COR-L47 (cell line): ENCODE data around the gene PRCC.

Source experiments
- DNase-seq: peaks from one replicate; lab custom pipeline; 2025; lab: John Stamatoyannopoulos, UW

The PRCC gene, protein sequence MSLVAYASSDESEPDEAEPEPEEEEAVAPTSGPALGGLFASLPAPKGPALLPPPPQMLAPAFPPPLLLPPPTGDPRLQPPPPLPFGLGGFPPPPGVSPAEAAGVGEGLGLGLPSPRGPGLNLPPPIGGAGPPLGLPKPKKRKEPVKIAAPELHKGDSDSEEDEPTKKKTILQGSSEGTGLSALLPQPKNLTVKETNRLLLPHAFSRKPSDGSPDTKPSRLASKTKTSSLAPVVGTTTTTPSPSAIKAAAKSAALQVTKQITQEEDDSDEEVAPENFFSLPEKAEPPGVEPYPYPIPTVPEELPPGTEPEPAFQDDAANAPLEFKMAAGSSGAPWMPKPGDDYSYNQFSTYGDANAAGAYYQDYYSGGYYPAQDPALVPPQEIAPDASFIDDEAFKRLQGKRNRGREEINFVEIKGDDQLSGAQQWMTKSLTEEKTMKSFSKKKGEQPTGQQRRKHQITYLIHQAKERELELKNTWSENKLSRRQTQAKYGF

DNA sequence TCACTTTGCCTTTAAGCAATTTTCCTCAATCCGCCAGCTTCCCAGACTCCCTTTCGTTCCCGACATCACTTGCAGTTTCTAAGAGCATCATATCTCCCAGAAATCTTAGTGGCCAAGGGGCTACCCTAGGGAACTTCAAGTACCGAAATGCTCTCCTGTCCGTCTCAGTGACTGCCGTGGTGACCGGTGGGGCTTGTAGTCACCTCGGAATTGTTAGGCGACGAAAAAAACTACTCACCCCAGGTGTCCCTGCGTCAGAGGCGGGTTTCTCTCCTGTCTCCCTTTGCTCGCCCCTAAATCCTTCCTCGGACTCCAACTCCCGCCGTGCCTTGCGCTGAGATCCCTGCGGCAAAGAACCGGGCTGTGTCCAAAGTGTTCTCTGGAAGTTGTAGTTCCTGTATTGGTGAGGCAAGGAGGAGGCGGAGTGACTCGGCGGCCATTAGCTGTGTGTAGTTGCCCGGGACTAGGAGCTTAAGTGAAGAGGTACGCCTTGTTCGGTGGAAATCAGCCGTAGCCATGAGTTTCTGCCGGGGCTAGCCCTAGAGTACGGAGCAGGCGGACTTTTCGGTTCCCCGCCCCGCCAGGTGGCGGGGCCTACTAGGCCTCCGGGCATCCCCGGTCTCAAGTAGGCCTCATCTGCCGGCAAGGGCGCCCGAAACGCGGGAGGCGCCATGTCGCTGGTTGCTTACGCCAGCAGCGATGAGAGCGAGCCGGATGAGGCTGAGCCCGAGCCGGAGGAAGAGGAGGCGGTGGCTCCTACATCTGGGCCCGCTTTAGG is at the start of gene PRCC:
Gene PRCC, plus strand, starts transcription at position 435 of the 778 bp plus-strand sequence. Its CDS starts 237 bp downstream, at position 672.
- peak; percentile 99 for DNase-seq

DNA sequence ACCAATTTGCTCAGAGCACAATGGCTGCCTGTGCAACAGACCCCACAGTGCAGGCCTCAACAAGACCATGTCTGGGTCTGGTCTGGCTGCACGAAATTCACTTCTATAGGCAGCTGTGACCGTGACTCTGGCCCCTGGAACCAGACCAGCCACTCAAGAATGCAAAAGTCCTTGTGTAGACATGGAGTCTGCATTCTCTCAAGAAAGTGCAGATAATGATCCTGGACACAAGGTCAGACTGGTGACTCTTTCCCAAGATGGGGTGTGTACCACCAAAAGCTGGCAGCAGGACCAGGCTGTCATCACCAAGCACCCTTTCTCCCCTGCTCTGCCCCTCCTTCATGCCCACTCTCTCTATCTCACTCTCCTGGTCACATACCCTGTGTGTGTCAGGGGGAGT is 46.2 kb upstream of the PRCC start:
- no peak for DNase-seq

DNA sequence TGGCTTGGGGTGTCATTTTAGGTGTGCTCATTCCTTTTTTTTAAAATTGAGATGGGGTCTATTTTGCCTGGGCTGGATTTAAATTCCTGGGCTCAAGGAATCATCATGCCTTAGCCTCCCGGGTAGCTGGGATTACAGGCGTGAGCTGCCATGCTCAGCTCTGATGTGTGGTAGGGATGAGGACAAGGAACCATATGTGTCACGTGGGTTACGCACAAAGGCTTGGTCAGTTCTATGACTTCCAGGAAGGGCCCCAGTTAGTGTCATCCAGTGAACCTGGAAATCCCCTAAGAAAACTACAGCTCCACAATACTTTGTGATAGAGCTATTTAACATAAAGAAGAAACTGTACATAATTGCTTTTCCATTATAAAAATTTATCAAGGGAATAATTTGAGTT is 45.8 kb upstream of the PRCC start:
- no peak for DNase-seq

DNA sequence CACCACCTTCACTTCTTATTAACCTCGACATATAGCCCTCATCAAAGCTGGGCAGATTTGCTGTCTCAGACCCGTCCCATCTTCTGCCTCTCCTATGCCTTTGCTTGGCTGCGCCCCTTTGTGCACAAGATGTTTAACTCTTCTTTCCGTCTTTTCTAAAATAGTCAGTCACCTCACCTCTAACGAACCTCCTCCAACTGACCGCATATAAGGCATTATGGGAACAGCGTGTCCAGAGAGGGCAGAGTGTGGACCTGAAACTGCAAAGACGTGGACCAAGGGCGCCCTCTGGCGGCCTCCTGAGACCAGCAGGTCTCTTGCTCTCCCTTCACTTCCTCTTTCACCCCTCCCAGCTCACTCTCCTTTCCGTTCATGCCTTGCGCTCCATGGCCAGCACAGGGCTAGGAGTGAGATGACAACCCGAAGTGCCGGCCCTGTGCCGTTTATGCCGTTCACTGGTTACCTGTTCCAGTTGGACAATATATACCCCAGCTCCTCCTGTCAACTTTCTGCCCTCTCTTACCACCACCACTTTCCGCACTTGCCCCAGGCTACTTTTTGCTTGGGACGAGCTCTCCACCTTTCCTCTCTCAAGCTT is 41.6 kb upstream of the PRCC start:
- DNase-seq: peak; percentile 79

DNA sequence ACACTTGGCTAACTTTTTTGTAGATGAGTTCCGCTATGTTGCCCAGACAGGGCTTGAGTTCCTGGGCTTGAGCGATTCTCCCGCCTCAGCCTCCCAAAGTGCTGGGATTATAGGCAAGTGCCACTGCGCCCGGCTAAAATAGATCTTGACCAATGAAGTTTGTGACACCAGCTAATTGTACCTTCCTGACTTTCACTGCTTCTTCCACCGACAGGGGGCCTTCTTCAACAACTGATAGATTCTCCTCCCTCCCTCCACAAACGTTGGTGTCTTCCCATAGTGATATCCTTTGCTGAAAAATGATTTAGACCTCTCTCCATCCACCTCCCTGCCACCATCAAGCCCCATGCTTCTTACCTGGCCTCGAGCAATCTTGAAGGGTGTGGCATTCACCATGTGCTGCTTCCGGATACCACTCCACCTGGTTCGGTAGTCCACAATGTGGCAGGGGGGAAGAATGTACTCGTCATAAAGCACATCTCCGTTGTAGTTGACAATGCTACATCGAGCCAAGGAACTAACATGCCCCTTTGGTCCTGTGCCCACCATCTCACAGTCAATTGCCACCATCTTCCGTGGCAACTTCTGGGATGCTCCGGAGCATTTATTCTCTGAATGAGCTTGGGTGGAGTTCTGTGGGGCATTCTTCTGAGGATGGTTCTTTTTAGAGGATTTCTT is 40.6 kb upstream of the PRCC start:
- DNase-seq: peak; percentile 43

DNA sequence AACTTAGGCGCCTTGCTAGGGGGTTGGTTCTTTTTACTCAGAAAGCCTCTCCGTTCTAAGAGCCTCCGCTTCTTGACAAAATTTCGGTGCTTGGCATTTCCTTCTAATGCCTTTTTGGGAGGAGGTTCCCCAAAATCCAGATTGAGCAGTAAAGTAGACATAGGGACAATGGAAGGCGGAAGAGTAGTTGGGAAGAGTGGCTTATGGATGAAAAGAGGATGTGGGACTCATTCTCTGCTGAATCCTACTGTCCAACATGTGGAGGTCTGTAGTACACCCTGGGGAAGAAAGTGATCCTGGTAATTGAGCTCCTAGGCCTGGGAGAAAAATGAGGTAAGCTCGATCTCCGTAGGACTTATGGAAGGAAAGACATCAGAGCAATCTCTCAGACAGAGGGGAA is 39.8 kb upstream of the PRCC start:
- no peak for DNase-seq

DNA sequence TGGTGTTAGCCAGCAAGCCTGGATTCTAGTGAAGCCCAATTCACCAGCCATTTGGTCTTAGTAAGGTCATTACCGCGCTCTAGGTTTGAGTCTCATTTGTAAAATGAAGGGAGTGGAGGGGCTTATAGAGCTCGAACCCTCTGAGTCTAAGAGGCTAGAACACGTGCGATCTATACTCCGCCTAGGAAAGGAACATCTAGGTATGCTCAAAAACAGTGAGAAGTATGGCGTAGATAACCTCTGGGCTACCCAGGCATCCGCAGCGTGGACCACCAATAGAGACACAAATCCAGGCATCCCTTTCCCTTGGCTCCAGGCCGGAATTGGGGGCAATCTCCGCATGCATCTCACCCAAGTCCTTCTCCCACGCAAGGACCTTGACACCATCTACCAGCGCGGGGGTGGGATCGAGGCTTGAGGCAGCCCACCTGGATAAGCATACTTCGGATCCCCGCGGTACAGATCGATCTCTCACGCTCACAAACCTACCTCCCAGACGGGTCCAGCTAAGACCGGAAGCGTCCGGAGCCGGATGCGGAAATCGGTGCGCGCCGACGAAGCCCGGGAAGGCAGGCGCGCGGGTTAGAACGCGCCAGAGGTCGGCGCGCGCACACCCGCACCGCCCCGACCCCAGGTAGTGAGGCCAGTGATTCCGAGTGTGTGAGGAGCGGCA is 39.3 kb upstream of the PRCC start, which contains the start of gene METTL25B:
Gene METTL25B, plus strand, starts transcription at position 544 of the 673 bp plus-strand sequence. CDS start 636 bp downstream, outside the sequence.
- DNase-seq: peak; percentile 82

DNA sequence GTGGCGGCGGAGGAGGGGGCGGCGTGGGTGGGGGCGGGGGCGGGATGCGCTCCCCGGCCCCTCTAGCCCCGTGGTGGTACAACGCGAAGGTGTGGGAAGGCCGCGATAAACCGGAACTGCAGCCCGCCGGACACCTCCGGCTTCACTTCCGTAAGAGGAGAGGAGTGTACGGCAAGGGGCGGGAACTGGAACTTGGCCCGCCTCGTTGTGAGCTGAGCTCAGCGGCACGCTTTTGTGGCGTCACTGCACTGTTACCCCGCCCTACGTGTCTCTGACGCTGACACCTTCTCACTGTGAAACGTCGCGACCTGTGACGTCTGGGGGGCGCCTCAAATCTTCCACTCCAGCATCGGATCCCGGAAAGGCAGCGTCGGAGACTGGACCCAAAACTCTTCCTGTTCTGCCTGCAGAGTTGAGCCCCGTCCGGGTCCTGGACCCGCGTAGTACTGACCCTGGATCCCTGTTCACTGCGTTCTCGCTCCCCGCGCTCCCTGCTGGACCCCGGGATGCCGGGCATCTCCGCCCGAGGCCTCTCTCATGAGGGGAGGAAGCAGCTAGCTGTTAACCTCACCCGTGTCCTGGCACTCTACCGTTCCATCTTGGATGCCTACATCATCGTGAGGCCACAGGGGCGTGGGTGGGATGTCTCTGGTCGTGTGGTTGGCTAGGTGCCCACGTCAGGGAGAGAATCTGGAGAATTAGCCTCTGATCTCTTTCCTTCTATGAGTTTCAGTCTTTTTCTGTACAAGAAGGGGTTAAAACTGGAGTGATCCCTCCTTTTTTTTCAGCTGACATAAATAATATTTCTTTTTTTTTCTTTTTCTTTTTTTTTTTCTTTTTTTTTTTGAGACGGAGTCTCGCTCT is 38.5 kb upstream of the PRCC start, which contains the start of gene ISG20L2:
Gene ISG20L2, minus strand, starts transcription at position 168 of the 864 bp plus-strand sequence. CDS start 1,114 bp downstream, outside the sequence.
- peak; percentile 96 for DNase-seq

DNA sequence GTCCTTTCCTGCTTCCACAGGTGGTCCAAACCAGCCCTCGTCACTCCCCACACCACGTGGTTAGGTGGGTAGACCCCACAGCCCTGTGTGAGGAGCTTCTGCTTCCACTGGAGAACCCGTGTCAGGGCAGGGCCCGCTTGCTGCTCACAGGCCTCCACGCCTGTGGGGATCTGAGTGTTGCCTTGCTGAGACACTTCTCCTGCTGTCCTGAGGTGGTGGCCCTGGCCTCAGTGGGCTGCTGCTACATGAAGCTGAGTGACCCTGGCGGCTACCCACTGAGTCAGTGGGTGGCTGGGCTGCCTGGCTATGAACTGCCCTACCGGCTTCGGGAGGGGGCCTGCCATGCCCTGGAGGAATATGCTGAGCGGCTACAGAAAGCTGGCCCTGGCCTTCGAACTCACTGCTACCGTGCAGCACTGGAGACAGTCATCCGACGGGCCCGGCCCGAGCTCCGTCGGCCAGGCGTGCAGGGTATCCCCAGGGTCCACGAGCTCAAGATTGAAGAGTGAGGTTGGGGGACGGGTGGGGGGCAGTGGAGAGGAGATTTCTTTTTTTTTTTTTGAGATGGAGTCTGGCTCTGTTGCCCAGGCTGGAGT is 33.2 kb upstream of the PRCC start:
- no peak for DNase-seq

DNA sequence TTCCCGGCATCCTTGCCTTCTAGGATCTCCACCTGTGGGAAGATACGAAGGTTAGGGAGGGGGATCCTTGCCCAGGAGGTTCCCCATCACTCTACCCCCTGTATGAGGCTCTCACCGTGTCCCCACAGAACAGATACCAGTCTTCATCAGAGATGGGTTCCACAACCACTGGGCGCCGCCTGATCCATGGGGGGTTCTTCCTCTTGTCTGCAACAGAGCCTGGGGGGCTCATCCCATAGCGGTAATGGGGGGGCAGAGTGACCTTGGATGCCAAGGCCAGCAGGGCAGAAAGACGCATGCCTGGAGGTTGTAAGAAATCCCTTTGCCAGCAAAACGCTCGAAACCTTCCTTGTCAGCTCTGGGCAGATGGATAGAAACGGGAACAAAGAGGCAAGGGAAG is 28.9 kb upstream of the PRCC start:
- DNase-seq: no peak

DNA sequence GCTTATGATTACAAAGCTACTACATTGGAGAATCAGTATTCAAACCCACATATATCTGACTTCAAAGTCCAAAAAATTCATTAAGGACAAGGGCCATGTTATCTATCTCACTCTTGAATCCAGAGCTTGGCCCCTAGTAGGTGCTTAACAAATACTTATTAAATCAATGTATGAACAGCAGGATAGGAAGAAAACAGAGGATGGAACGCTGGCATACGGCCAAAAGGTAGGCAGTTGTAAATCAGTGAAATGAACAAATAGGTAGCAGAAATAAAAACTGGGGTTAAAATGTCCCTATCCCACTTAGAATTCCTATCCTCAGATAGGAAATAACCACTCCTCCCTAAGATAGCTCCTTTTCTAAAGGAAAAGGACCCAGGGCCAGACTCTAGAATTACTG is 28.4 kb upstream of the PRCC start:
- DNase-seq: no peak

DNA sequence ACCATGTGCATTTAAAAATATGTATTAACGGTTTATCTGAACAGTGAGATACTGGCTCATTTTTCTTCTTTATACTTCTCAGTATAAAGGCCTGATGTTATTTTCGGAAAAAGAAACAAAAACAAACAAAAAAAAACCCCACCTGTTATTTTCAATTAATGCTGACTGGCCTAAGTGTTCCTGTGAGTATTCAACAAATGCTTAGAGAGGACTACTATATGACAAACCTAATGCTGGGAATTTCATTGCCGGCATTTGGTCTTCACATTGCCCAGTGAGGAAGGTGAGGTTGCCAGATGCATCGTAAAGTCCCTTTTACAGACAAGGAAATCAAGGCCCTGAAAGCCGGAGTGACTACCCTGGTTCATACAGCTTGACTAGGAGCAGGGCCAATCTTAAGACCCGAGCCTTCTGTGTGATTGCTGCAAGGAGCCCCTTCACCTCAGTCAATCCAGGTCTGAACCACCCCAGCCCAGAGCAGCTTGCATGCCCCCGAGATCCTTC is 27.0 kb upstream of the PRCC start:
- no peak for DNase-seq

DNA sequence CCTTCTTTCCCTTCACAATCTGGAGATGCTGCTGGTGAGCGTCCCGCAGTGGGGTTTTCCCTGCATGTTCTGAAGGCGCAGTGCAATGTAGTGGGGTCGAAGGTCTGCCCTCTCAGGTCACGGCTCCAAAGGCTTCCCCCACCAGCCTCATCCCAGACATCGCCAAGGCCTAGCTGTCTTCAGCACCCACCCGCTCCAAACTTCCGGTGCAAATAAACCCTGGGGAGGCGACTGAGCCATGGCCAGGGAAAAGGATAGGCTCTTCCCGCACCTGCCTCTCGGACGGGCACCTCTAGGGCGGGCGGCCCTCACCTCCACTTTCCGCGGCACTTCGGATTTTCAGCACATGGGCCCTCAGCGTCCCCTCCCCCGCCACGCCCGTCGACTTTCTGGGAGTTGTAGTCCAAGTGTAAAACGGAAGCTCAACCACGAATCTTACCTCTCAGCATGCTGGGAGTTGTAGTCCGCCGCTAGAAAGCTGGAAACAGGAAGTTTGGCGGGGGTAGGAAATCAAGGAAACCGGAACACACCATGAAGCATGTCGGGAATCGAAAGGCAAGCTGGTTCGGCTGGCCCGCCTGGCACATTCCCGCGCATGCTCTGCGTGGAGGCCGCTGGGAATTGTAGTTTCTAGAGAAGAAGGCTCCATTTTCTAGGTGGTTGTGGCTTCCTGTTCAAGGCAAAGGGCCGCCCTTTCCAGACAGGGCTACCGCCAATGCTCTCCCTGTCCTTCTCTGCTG is 26.4 kb upstream of the PRCC start, which contains the start of gene MRPL24:
Gene MRPL24, minus strand, starts transcription at position 348 of the 740 bp plus-strand sequence. CDS start 2,384 bp downstream, outside the sequence.
- peak; percentile 99 for DNase-seq

DNA sequence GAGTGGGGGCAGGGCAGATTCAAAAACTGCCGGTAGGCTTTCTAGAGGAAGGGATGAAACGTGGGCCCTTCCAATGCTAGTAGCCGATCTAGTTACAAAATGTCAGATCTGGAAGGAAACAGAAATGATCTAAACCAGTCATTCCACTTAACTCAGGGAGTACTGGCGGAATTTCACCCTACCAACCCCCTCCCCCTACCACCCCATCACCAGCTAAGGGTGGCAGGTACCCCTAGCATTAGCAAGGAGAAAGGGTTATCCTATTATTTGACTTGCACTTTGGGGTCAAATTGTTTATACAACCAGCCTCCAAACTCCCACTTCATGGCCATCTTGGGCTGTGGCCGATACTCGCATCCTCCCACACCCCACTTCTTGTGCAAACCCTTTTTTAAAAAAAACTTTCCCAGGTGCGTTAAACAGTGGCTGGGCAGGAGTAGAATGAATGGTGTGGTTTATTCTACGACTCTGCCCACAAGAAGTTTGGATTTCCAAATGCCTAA is 25.8 kb upstream of the PRCC start:
- no peak for DNase-seq

DNA sequence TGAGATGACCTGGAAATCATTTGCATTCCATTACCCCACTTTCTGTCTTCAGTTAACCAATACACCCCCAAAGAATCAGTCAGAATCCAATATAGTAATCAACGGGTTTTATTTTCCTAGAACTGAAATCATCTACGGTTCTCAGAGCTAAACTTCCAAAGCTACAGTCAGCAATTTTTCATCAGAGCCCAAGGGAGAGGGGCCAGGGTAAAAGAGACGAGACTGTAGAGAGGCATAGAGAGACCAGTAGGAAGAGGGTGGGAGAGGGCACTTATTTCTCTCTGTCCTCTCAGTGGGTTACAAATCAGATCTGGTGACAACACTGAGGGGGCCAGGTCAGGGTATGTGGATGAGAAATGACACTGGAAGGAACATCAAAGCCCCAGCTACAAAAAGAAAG is 25.3 kb upstream of the PRCC start:
- no peak for DNase-seq

DNA sequence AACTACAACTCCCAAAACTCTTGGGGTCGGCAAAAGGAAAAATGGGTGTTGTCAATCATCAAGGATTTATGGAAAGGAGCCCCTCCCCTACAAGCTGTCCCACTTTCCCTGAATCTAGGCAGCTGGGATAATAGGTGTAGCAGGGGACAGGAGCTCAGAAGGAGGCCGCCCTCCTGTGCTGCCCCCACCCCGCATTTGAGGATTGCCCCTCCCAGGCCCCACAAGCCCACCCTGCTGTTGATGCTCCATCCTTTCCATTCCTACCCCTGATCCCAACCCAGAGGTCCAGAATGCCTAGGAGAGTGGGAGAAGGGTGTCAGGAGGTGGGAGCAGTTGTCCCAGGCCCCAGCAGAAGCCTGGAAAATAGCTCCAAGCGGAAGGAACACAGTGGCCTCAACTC is 24.5 kb upstream of the PRCC start:
- DNase-seq: no peak

DNA sequence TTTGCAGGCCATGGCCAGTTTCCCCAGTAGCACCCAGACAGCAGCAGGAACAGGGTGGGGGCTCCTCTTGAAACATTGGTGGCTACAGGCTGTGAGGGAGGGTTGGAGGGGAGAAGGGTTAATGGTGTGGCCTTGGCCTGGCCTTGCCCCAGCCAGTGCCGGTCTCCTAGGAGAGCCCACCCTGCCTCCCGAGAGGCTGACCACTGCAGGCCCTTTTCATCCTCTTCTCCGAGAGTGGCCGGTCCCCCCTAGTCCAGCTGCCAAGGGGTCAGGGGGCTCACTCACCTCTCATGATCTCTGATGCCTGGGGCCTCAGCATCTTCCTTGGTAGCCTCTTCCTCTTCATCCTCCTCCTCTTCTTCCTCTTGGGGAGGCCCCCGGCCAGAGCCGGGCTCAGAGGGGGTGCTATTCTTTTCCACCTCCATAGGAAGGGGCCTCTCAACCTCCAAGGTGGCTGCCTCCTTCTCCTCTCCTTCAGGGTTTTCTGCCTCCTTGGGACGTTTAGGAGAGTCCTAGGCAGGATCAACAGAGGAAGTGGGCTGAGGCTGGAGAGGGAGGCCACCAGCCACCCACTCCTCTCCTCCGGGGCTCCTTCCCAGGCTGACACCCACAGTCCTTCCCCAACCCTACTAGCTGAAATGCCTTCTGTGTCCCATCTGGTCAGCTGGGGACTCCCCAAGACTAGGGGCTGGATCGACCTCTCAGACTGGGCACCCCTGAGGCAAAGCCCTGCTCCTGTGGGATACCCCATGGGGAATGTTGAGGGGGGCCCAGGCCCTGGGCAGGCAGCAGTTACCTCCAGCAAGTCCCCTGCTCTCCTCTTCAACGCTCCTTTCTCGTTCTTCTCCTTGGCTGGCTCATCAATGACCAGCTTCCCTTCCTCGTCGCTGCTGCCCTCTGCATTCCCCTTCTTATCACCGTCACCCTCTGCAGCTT is 23.7 kb upstream of the PRCC start:
- DNase-seq: no peak
